H1 (cell line): ENCODE measurements around the gene RAVER2. TPM values are rescaled to one million over a fixed set of nuclear protein-coding genes. Genes with fewer than 3 reads are reported as not detected.

Source experiments
- CTCF ChIA-PET: fragments of 300-600 bp; sonication (Branson Sonifier 250); formaldehyde crosslinking; loops from one replicate; lab custom pipeline; 2021; ENCODE audit not compliant: partially characterized antibody; lab: Charles Lee
- POLR2A ChIA-PET: fragments of 300-600 bp; sonication (Branson Sonifier 250); formaldehyde crosslinking; loops from one replicate; lab custom pipeline; 2021; ENCODE audit warnings: inconsistent platforms; ENCODE audit not compliant: partially characterized antibody; lab: Charles Lee
- DNase-seq, 2 experiments: peaks; one replicate each; pipeline versions ENCODE4 v3.0.0 to v3.0.0-alpha.2; 2010 to 2022; ENCODE audit warnings: low spot score in 2 of 2, low read depth in 1 of 2, mixed read lengths in 1 of 2
- FAIRE-seq: peaks from 2 replicates; lab custom pipeline; 2011; peaks lifted over from hg19 to GRCh38; lab: Jason Lieb, UNC
- H2AFZ ChIP-seq: 2 replicates; pipeline ENCODE4 v1.8.1; 2012; ENCODE audit warnings: low read length, inconsistent platforms
- H2AK5ac ChIP-seq: 2 replicates; pipeline ENCODE4 v1.6.1; 2013; ENCODE audit warnings: low read depth, low read length
- H2BK120ac ChIP-seq: replicated peaks from 2 replicates; pipeline ENCODE3; 2013; ENCODE audit warnings: low read depth, low read length, inconsistent platforms
- H2BK12ac ChIP-seq: 2 replicates; pipeline ENCODE4 v1.6.1; 2013; ENCODE audit warnings: low read depth, low read length
- H2BK15ac ChIP-seq: 2 replicates; pipeline ENCODE4 v1.6.1; 2013; ENCODE audit warnings: low read length
- H2BK20ac ChIP-seq: 2 replicates; pipeline ENCODE4 v1.6.1; 2013; ENCODE audit warnings: low read length
- H2BK5ac ChIP-seq: 2 replicates; pipeline ENCODE4 v1.6.1; 2013; ENCODE audit warnings: low read depth, low read length
- H3K14ac ChIP-seq: 2 replicates; pipeline ENCODE4 v1.6.1; 2013; ENCODE audit warnings: inconsistent platforms; ENCODE audit not compliant: insufficient read length
- H3K18ac ChIP-seq: 2 replicates; pipeline ENCODE4 v1.6.1; 2013; ENCODE audit warnings: low read length; ENCODE audit errors: extremely low read depth
- H3K23ac ChIP-seq: 2 replicates; pipeline ENCODE4 v1.6.1; 2013; ENCODE audit warnings: inconsistent platforms; ENCODE audit not compliant: insufficient read length
- H3K23me2 ChIP-seq: 2 replicates; pipeline ENCODE4 v1.6.1; 2013; ENCODE audit warnings: low read depth, low read length
- H3K27ac ChIP-seq: 2 replicates; pipeline ENCODE4 v1.6.1; 2011; ENCODE audit warnings: low read depth, low read length, inconsistent platforms
- H3K27me3 ChIP-seq, 4 experiments: replicated peaks in 1 of 4; 1 replicate in 1 of 4; 2 replicates in 3 of 4; pipeline versions ENCODE4 v1.6.1 to v1.8.1; 2011 to 2013; ENCODE audit warnings: low read length in 3 of 4, mild to moderate bottlenecking in 3 of 4, inconsistent platforms in 2 of 4, mixed read lengths in 2 of 4, moderate library complexity in 1 of 4; ENCODE audit not compliant: control insufficient read depth in 3 of 4, insufficient read depth in 3 of 4; ENCODE audit errors: extremely low read depth in 1 of 4
- H3K36me3 ChIP-seq, 4 experiments: 2 replicates each; pipeline versions ENCODE4 v1.6.1 to v1.8.1; 2011 to 2013; ENCODE audit warnings: mild to moderate bottlenecking in 4 of 4, low read length in 3 of 4, moderate library complexity in 2 of 4, control low read depth in 1 of 4, inconsistent platforms in 1 of 4; ENCODE audit not compliant: insufficient read depth in 4 of 4, control insufficient read depth in 2 of 4
- H3K4ac ChIP-seq: replicated peaks from 2 replicates; pipeline ENCODE3; 2013; ENCODE audit warnings: low read length, low read depth, mixed read lengths, inconsistent platforms; ENCODE audit not compliant: insufficient read length
- H3K4me1 ChIP-seq, 4 experiments: replicated peaks in 1 of 4; 1 replicate in 1 of 4; 2 replicates in 3 of 4; pipeline versions ENCODE4 v1.6.1 to v1.8.1; 2011 to 2013; ENCODE audit warnings: low read length in 3 of 4, inconsistent platforms in 2 of 4, mixed read lengths in 1 of 4; ENCODE audit not compliant: insufficient read depth in 4 of 4, control insufficient read depth in 3 of 4
- H3K4me2 ChIP-seq, 2 experiments: 2 replicates each; pipeline versions ENCODE4 v1.6.1 to v1.8.1; 2011 to 2013; ENCODE audit warnings: low read depth in 2 of 2, low read length in 2 of 2, control low read depth in 1 of 2, inconsistent platforms in 1 of 2, mild to moderate bottlenecking in 1 of 2; ENCODE audit not compliant: insufficient read depth in 1 of 2
- H3K4me3 ChIP-seq, 4 experiments: fragments of 200-600, 300-600 bp in 1 of 4; sonication (generic), shearing (Covaris generic), sonication (Bioruptor Twin) in 1 of 4; 2 replicates each; pipeline versions ENCODE4 v1.5.1 to v1.8.1; 2011 to 2016; ENCODE audit warnings: low read length in 4 of 4, low read depth in 3 of 4, control low read depth in 2 of 4, inconsistent platforms in 2 of 4, mild to moderate bottlenecking in 2 of 4, mixed read lengths in 1 of 4, moderate library complexity in 1 of 4; ENCODE audit not compliant: insufficient read depth in 2 of 4; ENCODE audit errors: extremely low read depth in 1 of 4
- H3K56ac ChIP-seq: replicated peaks from 2 replicates; pipeline ENCODE3; 2013; ENCODE audit warnings: low read depth, mild to moderate bottlenecking, mixed read lengths, low read length, inconsistent platforms; ENCODE audit not compliant: insufficient read length
- H3K79me1 ChIP-seq: 2 replicates; pipeline ENCODE4 v1.6.1; 2013; ENCODE audit warnings: low read depth, low read length, control low read depth
- H3K79me2 ChIP-seq, 2 experiments: 2 replicates each; pipeline versions ENCODE4 v1.6.1 to v1.8.1; 2012 to 2013; ENCODE audit warnings: low read length in 2 of 2, mild to moderate bottlenecking in 2 of 2, inconsistent platforms in 1 of 2; ENCODE audit not compliant: insufficient read depth in 2 of 2, control insufficient read depth in 1 of 2
- H3K9ac ChIP-seq, 4 experiments: replicated peaks in 1 of 4; 1 replicate in 1 of 4; 2 replicates in 3 of 4; pipeline versions ENCODE4 v1.6.1 to v1.8.1; 2011 to 2013; ENCODE audit warnings: low read depth in 3 of 4, low read length in 3 of 4, control low read depth in 2 of 4, mild to moderate bottlenecking in 2 of 4, moderate library complexity in 2 of 4, inconsistent platforms in 1 of 4; ENCODE audit errors: extremely low read depth in 1 of 4
- H3K9me3 ChIP-seq, 2 experiments: 2 replicates each; pipeline versions ENCODE4 v1.6.1 to v1.8.1; 2012 to 2013; ENCODE audit warnings: mild to moderate bottlenecking in 2 of 2, moderate library complexity in 2 of 2, control low read depth in 1 of 2, inconsistent platforms in 1 of 2, low read depth in 1 of 2, low read length in 1 of 2, mixed read lengths in 1 of 2; ENCODE audit not compliant: insufficient read depth in 2 of 2
- H4K20me1 ChIP-seq, 2 experiments: replicated peaks in 1 of 2; 2 replicates each; pipeline versions ENCODE3 to v1.8.1; 2011 to 2013; ENCODE audit warnings: inconsistent platforms in 2 of 2, low read length in 2 of 2, mild to moderate bottlenecking in 1 of 2; ENCODE audit not compliant: insufficient read depth in 2 of 2, control insufficient read depth in 1 of 2
- H4K5ac ChIP-seq: 2 replicates; pipeline ENCODE4 v1.6.1; 2013; ENCODE audit warnings: low read length, low read depth, mixed read lengths, inconsistent platforms; ENCODE audit not compliant: insufficient read length
- H4K8ac ChIP-seq: 2 replicates; pipeline ENCODE4 v1.8.0; 2013; ENCODE audit warnings: mild to moderate bottlenecking, moderate library complexity, low read length, inconsistent platforms; ENCODE audit not compliant: insufficient read depth; ENCODE audit errors: extremely low read depth
- H4K91ac ChIP-seq: replicated peaks from 2 replicates; pipeline ENCODE3; 2013; ENCODE audit warnings: low read length, mixed read lengths, inconsistent platforms; ENCODE audit not compliant: insufficient read length
- ATF3 ChIP-seq: IDR thresholded peaks from 2 replicates; pipeline ENCODE4 v1.6.1; 2011; ENCODE audit warnings: low read depth, mild to moderate bottlenecking, low read length; ENCODE audit not compliant: insufficient read depth
- BACH1 ChIP-seq: IDR thresholded peaks from 2 replicates; pipeline ENCODE4 v1.6.1; 2012; ENCODE audit warnings: low read length, improper control_type of control experiment
- CHD1 ChIP-seq: IDR thresholded peaks from 2 replicates; pipeline ENCODE4 v1.6.1; 2012; ENCODE audit warnings: low read depth, low read length, improper control_type of control experiment
- CHD2 ChIP-seq: IDR thresholded peaks from 2 replicates; pipeline ENCODE4 v1.6.1; 2012; ENCODE audit warnings: low read length, improper control_type of control experiment
- HDAC2 ChIP-seq, 2 experiments: fragments of 300-600 bp in 1 of 2; sonication (generic) in 1 of 2; IDR thresholded peaks; 2 replicates each; pipeline ENCODE4 v1.6.1; 2011 to 2012; ENCODE audit warnings: low read depth in 2 of 2, low read length in 2 of 2, mild to moderate bottlenecking in 2 of 2, moderate library complexity in 2 of 2, borderline replicate concordance in 1 of 2, inconsistent platforms in 1 of 2
- NANOG ChIP-seq: IDR thresholded peaks from 2 replicates; pipeline ENCODE4 v1.6.1; 2011; ENCODE audit warnings: low read length, low read depth, mild to moderate bottlenecking, inconsistent platforms; ENCODE audit not compliant: insufficient read depth, poor library complexity, severe bottlenecking
- POU5F1 ChIP-seq: IDR thresholded peaks from 2 replicates; pipeline ENCODE4 v1.6.1; 2011; ENCODE audit warnings: low read depth, mild to moderate bottlenecking, low read length, moderate library complexity
- RBBP5 ChIP-seq: IDR thresholded peaks from 2 replicates; pipeline ENCODE4 v1.7.1; 2012; ENCODE audit warnings: low read depth, mild to moderate bottlenecking, inconsistent platforms, low read length, moderate library complexity, borderline replicate concordance
- SIN3A ChIP-seq, 2 experiments: IDR thresholded peaks in 1 of 2; conservative IDR thresholded peaks in 1 of 2; 2 replicates each; pipeline ENCODE4 v1.6.1; 2011 to 2012; ENCODE audit warnings: low read length in 2 of 2, improper control_type of control experiment in 1 of 2, low read depth in 1 of 2, mild to moderate bottlenecking in 1 of 2
- SP2 ChIP-seq: IDR thresholded peaks from 2 replicates; pipeline ENCODE4 v1.6.1; 2012; ENCODE audit warnings: mild to moderate bottlenecking, low read length, inconsistent platforms
- SRF ChIP-seq: IDR thresholded peaks from 2 replicates; pipeline ENCODE4 v1.6.1; 2011; ENCODE audit warnings: mild to moderate bottlenecking, low read depth, low read length, moderate library complexity
- TEAD4 ChIP-seq: IDR thresholded peaks from 2 replicates; pipeline ENCODE4 v1.6.1; 2012; ENCODE audit warnings: low read depth, low read length, inconsistent platforms, mixed read lengths
- YY1 ChIP-seq: IDR thresholded peaks from 2 replicates; pipeline ENCODE4 v1.6.1; 2011; ENCODE audit warnings: low read depth, mild to moderate bottlenecking, low read length
- ZNF274 ChIP-seq: IDR thresholded peaks from 2 replicates; pipeline ENCODE4 v1.7.0; 2012; ENCODE audit warnings: low read length, borderline replicate concordance; ENCODE audit errors: extremely low read depth
- WGBS, 2 experiments: shearing (Covaris generic) in 1 of 2; methylation state at CpG; one replicate each; pipeline versions ENCODE4 v1.1.6 to v1.1.7; 2013 to 2015; ENCODE audit warnings: low lambda C conversion rate in 2 of 2, mixed read lengths in 2 of 2, inconsistent platforms in 1 of 2, low coverage in 1 of 2, missing lambda C conversion rate in 1 of 2; ENCODE audit not compliant: insufficient replicate concordance in 2 of 2, insufficient coverage in 1 of 2, insufficient read length in 1 of 2; ENCODE audit errors: extremely low coverage in 1 of 2, missing lambda C conversion rate in 1 of 2; 5-methylcytosine and 5-hydroxymethylcytosine counted together
- polyA plus RNA-seq, 7 experiments: library from polyadenylated mRNA; depleted of rRNA in 3 of 7; stranded (reverse) in 5 of 7; unstranded in 2 of 7; fragments of >200 nt in 5 of 7; fragments of 200-250 nt in 2 of 7; gene quantifications; 1 replicate in 5 of 7; 2 replicates in 1 of 7; 4 replicates in 1 of 7; pipeline versions ENCODE4 v1.2.1 to v1.2.3, GENCODE V29; 2011 to 2013; ENCODE audit warnings: missing spikeins in 2 of 7, mixed read lengths in 2 of 7
- total RNA-seq: library from RNA; stranded (reverse); fragmentation: NEBNext Ultra II Directional; extraction: Animal tissue kit (Norgen Biotek cat#: 25700); gene quantifications from 2 replicates; pipeline ENCODE4 v1.2.1, GENCODE V29; 2021

Gene RAVER2
- total and polyA plus RNA-seq, 2 of the 8 experiments (the other 6 are each of a cell fraction or from before 2014, with no cell fraction given), result 10.5 to 19.5 TPM

- H3K23me2 ChIP-seq, result no peaks in the 10 kb centered on the region
- ChIA-PET CTCF (interaction anchor here (0.7 to 0.9 kb wide), 2 partner anchors 34 to 48 kb away, joined by 3 read pairs; no protein-coding TSS in a partner anchor), POLR2A (no interaction called here)
- no peak overlapping the region for H2BK15ac ChIP-seq
- no peak overlapping the region for H4K91ac ChIP-seq
- DNase-seq (no peak), FAIRE-seq (no peak)
- no peak overlapping the region for H3K4me3 ChIP-seq
- no peaks in the 10 kb centered on the region for H3K79me2 ChIP-seq
- H2BK20ac ChIP-seq, result no peak overlapping the region
- H3K18ac ChIP-seq, result no peak overlapping the region
- H2AK5ac ChIP-seq, result no peak overlapping the region
- no peak overlapping the region for H2BK5ac ChIP-seq
- no peak overlapping the region for H3K4me2 ChIP-seq
- no peak overlapping the region for H2BK120ac ChIP-seq
- no peak overlapping the region for H3K14ac ChIP-seq
- no peak overlapping the region for H3K4ac ChIP-seq
- H3K27ac ChIP-seq, result no peak overlapping the region
- H3K56ac ChIP-seq, result no peak overlapping the region
- H4K8ac ChIP-seq, result no peak overlapping the region
- H3K4me1 ChIP-seq, result peaks cover 0 to 6% (median 1%) of the 10 kb centered on the region in 4 experiments; a peak in 2 of 7 replicates
- no peaks in the 10 kb centered on the region for H4K20me1 ChIP-seq
- H3K9ac ChIP-seq, result no peak overlapping the region
- peaks cover 0 to 3% (median 0%) of the 10 kb centered on the region in 4 experiments; a peak in 1 of 8 replicates for H3K36me3 ChIP-seq
- 85% methylated on average over 5 of the region's 5 CpGs; no CpG with 5 or more reads in 1 of the 2 experiments for WGBS, 2 experiments
- no peaks in the 10 kb centered on the region for H3K27me3 ChIP-seq
- H3K9me3 ChIP-seq, result no peaks in the 10 kb centered on the region
- H2BK12ac ChIP-seq, result no peak overlapping the region
- H4K5ac ChIP-seq, result no peak overlapping the region
- no peak overlapping the region for H3K23ac ChIP-seq
- H2AFZ ChIP-seq, result no peak overlapping the region
- no peaks in the 10 kb centered on the region; the same call in 1 of the 2 replicates for H3K79me1 ChIP-seq
- no peak for TF ChIP-seq CHD1
- TF ChIP-seq ATF3, result no peak
- no peak for TF ChIP-seq ZNF274
- TF ChIP-seq CHD2, result no peak
- no peak for TF ChIP-seq BACH1
- TF ChIP-seq SIN3A (conservative IDR thresholded peaks at IDR 0.05 in 1 of 2, IDR thresholded peaks at IDR 0.05 in 1 of 2; ENCODE audit: low read depth in 1 of 2, low read length in 2 of 2), result no peak
- no peak for TF ChIP-seq POU5F1
- TF ChIP-seq YY1, result no peak
- TF ChIP-seq SP2, result no peak
- TF ChIP-seq RBBP5, result no peak
- no peak for TF ChIP-seq TEAD4
- TF ChIP-seq HDAC2 (IDR thresholded peaks at IDR 0.05; ENCODE audit: borderline replicate concordance in 1 of 2, low read depth in 2 of 2, low read length in 2 of 2), result no peak
- no peak for TF ChIP-seq NANOG
- no peak for TF ChIP-seq SRF
These were observed 82.1 kb downstream of the RAVER2 start for GRCh38 chr1:64826991-64827390.
